Stimulated activated CD4-positive, alpha-beta T cell treated with anti-CD3 and anti-CD28 coated beads, Interleukin-15, amount 100 ng/mL, for 24 hours (primary cell): ENCODE measurements around the gene B3GNT3.
"Not testable (repeated sequence)": the region's sequence is repeated elsewhere in the genome, so short reads cannot be mapped to it uniquely, and the experiment has no call there.

ENCODE experiments used
- DNase-seq: peaks from one replicate; pipeline ENCODE4 v3.0.0-alpha.2; 2020

The B3GNT3 gene

DNA sequence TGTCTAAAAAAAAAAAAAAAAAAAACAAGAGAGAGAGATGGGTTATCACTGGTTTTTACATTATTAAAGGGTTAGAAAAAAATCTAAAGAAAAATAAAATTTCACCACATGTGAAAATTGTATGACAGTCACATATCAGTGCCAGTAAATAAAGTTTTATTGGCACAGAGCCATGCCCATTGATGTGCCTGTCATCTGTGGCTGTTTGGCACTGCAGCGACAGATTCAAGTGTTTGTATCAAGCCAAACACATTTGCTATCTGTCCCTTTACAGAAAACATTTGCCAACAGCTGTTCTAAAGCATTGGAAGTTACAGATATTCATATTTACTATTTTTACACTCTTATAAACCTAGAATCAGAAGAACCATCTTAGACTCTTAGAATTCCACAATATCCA, 27.4 kb upstream of the B3GNT3 start:
- DNase-seq, result no peak

DNA sequence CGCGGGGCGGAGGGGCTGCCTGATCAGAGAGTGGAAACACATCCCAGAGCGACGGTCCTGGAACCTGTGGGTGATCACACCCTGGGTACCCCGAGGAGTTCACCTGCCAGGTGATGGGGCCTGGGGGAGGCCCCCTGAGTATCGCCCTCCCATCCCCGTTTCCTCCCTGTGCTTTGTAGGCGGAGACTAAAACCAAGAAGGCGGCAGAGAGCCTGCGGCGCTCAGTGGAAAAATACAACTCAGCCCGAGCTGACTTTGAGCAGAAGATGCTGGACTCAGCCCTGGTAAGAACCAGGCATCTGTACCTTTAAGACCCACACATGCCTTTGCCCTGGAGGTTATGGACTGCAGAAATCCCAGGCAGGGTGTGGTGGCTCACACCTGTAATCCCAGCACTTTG, 24.3 kb upstream of the B3GNT3 start:
- DNase-seq, result no peak

DNA sequence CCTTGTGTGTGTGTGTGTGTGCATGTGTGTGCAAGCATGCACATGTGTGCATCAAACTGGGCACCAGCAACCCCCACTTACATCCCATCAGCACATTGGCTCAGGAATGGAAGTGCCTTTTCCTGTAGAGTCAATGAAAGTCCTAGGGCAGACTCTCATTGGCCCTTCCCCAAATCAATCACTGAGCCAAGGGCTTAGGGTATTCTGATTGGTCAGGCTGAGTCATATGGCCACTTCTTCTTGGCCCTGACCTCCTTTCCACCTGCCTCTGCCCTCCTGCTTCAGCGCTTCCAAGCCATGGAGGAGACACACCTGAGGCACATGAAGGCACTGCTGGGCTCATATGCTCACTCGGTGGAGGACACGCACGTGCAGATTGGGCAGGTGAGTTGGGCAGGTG, 22.8 kb upstream of the B3GNT3 start:
- no peak for DNase-seq

DNA sequence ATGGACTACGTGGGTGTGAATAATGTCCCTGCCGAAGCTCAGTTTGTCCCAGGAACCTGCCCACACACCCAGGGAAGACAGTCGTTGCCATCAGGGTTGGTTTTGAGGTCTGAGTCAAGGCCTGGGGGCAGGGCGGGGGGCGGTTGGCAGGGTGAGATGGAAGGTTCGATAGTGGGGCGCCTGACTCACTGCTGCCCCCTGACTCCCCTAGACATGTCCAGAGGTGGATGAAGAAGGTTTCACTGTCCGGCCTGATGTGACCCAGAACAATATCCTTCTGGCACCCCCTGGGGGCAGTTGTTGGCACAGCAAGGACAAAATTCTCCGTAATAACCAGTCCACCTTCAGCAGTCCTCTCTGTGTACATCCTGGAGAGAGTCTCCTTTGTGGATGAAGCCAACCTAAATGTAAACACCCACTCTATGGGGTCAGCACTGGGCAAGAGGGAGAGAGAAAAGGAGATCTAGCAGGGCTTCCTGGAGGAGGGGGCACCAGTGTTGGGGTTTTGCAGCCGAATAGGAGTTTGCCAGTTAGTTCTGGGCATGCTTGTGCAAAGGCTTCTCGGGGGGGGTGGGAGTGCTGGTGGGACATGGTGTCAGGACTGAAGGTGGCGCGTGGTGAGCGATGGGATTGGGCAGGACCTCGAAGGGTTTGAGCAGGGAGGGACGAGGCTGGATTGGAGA, 19.6 kb upstream of the B3GNT3 start:
- peak; percentile 52 for DNase-seq

DNA sequence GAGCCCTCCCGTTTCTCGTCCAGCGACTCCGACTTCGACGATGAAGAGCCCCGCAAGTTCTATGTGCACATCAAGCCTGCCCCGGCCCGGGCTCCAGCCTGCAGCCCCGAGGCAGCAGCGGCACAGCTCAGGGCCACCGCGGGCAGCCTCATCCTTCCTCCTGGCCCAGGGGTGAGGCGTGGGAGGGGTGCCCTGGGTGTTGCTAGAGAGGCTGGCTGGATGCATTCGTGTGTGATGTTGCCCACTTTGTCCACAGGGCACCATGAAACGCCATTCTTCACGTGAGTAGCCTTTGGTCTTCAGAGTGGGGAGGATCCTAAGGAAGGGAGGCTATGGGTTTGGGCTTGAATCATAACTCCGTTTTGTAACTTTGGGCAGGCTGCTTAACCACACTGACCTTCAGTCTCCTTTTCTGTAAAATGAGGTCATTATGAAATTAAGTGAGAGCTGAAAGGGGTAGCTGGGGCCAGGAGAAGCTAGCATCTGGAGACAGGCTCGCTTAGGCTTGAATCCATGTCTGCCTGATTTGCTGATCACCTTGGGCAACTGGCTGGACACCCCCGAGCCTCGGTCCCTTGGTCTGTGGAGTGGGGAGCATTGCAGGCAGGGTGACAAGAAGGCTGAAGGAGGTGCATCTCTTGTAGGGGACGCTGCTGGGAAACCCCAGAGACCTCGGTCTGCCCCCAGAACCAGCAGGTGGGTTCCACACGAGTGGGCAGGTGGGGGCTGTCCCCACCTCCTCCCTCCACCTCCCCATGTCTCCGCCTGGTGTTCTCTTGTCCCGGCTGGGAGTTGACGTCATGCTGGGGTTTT, 18.7 kb upstream of the B3GNT3 start:
- DNase-seq, result no peak

DNA sequence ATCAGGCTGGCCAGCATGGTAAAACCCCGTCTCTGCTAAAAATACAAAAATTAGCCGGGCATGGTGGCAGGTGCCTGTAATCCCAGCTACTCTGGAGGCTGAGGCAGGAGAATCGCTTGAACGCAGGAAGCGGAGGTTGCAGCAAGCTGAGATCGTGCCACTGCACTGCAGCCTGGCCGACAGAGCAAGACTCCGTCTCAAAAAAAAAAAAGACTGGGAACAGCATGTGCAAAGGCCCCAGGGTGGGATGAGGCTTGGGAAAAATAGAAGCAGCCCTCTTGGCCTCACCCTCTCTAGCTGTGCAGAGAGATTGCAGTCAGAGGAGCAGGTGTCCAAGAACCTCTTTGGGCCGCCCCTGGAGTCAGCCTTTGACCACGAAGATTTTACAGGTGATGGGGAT, 17.1 kb upstream of the B3GNT3 start:
- DNase-seq, result not testable (repeated sequence)

DNA sequence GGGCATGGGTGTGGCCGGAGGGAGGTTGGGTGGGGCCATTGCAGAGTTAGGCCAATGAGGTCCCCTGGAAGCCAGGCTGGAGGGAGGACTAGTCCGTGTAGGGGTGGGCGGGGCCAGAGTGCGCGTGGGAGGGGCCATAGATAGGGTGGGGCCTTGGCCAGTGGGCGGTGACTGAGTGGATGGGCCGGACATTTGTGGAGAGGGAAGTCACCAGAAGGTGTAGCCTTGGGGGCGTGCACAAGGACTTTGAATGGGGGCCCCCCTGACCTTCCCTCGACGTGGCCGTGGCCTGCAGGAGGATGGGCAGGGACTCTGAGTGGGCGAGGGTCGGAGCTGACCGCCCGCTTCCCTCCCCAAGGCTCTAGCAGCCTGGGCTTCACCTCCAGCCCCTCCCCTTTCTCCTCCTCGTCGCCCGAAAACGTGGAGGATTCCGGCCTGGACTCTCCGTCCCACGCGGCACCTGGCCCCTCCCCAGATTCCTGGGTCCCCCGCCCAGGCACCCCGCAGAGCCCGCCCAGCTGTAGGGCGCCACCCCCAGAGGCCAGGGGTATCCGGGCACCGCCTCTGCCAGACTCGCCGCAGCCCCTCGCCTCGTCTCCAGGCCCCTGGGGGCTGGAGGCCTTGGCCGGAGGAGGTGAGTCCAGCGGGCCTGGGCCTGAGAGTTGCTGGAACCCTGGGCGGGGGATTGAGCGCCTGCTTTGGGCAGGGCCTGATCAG, 16.5 kb upstream of the B3GNT3 start:
- DNase-seq, result peak; percentile 69

DNA sequence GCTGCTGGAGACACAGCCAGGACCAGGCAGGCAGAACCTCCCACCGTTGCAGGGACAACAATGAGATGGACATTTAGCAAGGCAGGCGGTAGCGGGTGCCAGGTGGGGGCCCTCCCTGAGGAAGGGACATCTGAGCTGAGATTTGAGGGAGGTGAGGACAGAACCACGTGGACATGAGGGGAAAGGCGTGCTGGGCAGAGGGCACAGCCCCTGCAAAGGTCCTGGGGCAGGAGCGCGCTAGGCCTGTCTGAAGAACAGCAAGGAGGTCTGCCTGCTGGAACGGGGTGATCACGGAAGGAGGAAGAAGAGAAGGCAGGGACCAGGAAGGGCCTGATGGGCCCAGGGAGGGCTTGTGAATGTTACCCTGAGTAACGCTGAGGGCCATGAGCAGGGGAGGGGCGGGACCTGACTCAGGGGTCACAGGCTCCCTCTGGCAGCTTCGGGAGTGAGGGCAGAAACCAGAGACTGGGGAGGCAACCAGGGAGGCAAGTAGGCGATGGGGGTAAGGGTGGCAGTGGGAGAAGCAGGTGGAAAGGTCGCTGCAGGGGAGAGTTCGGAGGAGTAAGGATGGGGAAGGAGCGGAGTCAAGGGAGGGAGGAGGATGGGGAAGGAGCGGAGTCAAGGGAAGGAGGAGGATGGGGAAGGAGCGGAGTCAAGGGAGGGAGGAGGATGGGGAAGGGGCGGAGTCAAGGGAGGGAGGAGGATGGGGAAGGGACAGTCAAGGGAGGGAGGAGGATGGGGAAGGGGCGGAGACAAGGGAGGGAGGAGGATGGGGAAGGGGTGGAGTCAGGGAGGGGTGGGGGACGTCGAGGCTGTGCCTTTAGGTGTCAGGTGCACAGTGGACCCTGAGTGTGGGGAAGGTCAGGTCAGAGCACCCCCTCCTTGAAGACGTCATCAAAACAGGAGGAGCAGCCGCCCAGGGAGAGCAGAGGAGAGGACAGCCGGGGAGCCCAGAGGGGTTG, 15.7 kb upstream of the B3GNT3 start:
- DNase-seq, result no peak

DNA sequence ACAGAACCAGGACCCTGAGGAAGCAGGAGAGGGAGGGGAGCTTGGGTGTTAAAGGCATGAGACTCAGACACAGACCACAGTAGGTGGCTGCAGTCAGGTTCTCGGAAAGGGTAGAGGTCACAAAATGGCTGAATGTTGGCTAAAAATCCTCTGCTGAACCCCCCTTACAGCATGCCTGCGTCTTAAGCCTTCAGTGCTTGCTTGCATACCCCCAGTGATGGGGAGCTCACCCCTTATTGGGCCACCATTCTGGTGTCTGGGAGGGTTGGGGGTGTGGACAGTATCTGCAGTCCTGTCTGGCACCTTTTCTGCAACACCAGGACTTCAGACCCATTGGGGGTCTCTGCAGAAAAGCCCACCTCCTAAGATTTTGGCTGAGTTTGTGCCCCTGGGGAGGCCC, 14.2 kb upstream of the B3GNT3 start:
- DNase-seq, result no peak

DNA sequence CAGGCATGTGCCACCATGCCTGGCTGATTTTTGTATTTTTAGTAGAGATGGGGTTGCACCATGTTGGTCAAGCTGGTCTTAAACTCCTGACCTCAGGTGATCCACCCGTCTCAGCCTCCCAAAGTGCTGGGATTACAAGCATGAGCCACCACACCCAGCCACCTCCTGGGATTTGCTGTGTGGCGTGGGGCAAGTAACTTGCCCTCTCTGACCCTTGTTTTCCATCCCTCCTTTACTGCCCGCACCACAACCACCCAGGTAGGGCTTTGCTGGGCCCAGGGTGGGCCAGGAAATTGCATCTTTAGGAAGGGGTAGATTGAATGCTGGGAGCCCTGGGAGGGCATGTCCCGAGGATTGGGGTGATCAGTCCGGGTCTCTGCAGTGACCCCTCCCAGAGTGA, 11.2 kb upstream of the B3GNT3 start:
- DNase-seq, result not testable (repeated sequence)

DNA sequence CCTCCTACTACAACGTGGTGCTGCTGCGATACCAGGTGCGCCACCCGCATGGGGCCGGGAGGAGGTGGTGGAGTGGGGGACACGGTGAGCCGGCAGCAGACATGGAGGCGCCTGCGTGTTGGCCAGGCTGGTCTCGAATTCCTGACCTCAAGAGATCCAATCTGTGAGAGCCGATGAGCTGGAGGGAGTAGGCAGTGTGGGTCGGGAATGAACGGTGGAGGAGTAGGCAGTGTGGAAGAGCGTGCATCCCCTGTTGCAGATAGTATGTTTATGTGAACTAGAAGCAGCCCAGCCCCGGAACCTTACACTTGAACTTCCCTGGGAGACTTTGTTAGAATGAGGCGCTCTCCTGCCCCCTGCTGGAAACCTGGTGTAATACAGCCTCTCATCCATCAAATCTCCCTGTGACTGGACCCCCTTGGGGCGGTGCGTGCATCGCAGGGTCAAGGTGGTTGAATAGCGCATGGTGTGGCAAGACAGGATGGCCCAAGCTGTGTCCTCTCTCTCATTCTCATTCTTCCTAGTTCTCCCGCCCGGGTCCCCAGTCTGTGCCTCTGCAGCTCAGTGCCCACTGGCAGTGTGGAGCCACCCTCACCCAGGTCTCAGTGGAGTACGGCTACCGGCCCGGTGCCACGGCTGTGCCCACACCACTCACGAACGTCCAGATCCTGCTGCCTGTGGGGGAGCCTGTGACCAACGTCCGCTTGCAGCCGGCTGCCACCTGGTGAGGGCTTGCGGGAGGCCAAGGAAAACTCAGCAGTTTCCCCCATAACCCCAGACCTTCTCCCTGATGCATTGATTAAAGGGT, 10.5 kb upstream of the B3GNT3 start:
- peak; percentile 82 for DNase-seq

DNA sequence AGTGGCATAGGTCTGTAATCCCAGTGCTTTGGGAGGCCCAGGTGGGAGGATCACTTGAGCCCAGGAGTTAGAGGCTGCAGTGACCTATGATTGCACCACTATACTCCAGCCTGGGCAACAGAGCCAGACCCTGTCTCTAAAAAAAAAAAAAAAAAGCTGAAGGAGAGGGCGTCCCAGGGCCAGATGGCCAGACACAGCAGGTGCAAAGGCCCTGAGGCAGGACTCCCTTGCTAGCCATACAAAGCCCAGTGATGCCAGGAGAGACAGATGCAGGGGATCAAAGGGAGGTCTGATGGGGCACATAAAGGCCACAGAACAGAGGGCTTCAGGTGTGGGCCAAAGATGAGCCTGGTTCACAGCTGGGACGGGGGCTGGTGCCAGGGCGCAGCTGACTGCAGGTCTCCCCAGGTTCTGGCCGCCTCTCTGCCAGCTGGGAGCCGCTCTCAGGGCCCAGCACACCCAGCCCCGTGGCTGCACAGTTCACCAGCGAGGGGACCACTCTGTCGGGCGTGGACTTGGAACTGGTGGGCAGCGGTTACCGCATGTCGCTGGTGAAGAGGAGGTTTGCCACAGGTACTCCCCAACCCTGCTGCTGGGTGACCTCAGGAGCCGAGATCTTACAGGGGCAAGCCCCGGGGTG, 7.5 kb upstream of the B3GNT3 start:
- no peak for DNase-seq

DNA sequence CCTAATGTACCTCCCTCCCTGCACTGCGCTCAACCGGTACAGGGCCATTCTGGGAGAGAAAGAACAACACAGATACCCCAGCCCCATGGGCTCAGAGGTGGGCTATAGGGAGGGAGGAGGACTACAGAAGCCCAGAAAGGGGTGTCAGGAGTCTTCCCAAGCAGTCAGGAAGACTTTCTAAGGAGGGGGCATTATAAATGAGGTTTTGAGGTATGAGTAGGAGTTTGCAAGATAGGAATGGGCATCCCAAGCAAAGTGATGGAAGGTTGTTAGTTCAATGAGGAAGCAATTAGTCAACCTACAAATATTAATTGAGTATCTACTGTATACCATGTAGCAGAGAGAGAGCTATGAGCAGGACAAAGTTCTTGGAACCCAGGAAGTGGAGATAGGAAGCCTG, 6.3 kb upstream of the B3GNT3 start:
- no peak for DNase-seq

DNA sequence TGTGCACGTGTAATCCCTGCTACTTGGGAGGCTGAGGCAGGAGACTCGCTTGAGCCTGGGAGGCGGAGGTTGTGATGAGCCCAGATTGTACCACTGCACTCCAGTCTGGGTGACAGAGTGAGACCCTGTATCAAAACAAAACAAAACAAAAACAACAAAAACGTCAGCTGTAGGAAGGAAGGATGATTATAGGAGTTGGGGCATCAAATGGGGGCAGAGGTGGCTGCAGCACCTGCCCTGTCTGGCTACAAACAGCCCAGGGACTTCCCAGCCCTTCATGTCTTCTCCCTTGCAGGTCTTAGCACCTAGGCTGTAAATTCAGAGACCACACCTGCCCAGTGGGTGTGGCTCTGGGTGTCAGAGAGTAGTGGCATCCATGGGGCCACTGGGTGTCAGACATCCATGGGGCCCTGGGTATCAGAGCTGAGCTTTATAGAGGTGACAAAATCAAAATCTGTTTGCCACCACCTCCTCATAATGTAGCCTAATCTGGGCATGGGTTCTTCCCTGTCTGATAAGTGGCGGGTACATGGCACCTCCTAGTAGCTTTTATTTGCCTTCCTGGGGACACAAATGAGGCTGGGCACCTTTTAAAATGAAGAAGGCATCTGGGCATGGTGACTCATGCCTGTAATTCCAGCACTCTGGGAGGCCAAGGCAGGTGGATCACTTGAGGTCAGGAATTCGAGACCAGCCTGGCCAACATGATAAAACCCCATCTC, 4.7 kb upstream of the B3GNT3 start:
- no peak for DNase-seq

DNA sequence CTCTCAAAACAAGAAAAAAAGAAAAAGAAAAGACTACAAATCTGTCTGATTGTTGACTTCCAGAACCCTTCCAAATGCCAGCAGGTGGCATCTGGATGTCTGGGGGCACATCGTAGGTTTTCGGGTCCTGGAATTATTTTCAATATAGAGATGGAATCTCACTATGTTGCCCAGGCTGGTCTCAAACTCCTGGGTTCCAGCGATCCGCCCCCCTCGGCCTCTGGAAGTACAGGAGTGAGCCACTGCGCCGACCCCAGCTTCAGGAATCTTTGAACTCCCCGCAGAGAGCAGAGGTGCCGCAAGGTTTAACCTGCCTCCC, 567 bp upstream of the B3GNT3 start:
- DNase-seq, result no peak

DNA sequence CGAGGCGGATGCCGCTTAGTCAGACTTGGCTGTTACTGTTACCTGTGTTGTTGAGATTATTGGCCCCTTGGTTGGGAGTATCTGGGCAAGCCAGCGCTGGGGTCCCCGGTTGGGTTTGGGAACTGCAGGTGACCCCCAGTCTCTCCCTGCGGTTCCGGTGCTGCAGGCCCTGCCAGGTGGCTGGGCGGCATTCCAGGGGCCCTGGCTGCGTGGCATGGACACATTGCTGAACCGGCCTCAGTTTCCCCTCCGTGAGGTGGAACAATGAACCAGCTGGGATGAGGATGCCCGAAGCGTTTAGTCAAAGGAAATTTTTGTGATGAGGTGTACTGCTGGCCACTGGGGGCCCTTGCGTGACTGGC, 538 bp downstream of the B3GNT3 start:
- no peak for DNase-seq

DNA sequence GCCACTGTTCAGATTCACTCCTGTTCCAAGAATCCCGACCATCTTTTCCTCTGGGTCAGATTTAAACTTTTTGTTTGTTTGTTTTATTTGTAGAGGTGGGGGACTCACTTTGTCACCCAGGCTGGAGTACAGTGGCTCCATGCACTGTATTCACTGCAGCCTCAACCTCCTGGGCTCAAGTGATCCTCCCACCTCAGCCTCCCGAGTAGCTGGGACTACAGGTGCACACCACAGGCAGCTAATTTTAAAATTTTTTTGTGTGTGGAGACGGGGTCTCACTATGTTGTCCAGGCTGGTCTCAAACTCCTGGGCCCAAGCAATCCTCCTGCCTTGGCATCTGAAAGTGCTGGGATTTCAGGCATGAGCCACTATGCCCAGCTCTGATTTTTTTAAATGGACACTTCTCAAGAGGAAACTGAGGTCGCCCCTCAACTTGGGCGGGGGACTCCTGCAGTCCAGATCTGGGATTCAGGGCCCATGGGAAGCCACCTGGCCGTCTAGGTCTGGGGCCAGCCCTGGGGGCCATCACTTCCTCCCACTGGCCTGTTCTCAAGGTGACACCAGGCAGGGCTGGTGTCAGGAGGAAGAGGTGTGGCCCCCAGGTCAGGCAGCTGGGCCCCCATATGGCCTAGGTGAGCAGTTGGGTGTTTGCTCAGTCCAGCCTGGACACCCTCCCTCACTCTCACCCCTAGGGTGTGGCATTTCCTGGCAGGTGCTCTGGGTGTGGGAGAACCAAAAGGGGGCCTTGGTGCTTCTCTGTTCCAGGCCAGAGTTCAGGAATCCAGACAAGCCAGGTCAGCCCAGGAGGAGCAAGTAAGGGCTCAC, 1.3 kb downstream of the B3GNT3 start:
- no peak for DNase-seq

DNA sequence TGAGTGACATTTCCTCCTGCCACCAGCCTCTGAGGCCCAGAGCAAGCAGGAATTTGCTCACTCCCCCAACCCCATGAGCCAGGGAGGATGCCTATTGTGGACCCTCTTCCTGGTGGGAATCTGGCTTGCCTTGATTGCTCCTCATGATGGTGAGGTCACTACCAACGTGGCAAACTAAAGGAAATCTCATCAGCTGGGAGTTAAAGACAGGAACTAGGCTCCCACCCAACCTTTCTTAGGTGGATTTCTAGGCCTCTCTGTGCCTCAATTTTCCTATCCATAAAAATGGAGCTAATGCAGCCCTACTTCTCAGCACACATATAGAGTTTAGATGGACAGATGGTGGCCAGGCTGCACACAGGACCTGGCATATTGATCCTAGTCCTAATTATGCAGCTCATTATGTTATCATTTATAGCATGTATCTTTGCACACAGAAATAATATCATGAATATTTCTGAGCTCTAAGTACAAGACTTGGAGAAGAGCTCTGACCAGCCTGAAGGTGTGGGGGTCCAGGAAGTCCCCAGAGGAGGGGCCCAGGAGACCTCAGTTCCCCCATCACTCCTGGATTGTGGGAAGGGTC, 2.0 kb downstream of the B3GNT3 start:
- no peak for DNase-seq

DNA sequence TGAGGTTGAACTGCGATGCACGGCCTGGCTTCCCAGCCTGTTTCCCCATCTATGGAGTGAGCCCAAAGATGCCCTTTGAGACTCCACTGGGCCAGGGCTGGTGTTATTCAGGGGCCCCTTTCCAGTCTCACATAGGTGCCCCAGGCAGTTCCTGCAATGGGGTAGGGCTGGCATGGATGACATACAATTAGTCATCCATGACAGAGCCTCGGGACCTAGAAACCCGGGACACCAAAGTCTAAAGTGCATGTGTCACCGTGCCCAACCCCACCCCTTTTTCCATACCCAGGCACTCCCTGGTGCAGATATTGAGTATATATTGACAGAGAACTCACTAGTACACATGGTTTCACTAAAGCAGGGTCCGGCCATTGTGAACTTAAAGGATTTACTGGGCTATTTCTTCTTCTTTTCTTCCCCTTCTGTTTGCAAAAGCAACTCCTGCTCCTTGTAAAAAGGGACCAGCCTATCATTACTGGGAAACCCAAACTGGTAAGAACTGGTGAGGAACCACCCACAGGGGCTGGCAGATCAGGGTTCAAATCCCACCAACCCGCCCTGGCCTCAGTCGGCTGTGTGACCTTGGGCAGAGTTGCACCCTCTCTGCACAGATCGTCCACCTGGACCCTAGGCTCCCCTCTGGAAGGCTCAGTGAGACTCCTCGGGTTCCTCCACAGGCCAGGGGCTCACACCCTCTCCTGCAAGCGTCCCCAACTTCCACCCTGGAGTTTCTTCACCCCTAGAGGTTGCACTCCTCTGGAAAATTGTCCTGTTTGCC, 2.7 kb downstream of the B3GNT3 start:
- peak; percentile 85 for DNase-seq
